Right forelimb (tissue), 1 donor: ENCODE results near the gene CLEC5A.
"Not testable (repeated sequence)": the region's sequence is repeated elsewhere in the genome, so short reads cannot be mapped to it uniquely, and the experiment has no call there.

ENCODE experiments used
- DNase-seq: peaks from one replicate; pipeline ENCODE4 v3.0.0-alpha.2; 2018

Gene CLEC5A

DNA sequence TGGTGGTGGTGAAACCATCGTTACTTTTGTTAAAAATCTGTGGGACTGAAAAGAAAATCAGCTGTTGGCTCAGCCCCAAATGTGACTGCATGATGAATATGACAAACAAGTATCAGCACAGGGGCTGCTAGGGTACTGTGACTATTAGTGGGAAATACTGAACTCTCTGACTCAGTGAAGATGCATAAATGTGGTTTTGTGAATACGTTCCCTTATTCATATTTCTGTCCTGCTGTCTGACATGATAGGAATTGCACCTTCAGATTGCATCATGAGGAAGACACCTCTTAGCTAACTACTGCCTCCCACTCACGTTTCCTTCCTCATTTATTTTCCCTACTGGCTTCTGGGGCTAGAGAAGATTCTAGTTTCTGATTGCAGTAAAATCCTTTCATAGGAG, 1.4 kb downstream of the CLEC5A start:
- DNase-seq, result no peak

DNA sequence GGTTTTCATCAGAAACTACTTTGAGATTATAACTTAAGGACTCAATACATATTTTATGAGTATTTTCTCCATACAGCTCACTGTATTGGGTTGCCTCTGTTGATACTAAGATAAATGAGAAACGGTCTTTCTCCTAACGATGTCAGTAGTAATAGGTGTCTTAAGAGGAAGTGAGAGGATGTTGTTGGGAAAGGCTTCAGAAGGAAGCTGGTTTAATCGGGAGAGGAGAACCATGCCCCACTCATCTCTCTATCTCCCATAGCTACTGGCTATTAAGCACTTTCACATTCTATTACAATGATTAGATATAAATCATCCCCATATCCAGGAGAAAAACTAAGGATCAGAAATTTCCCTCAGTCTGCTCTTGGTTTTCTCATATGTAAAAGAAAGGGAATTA, 2.0 kb downstream of the CLEC5A start:
- DNase-seq, result no peak

DNA sequence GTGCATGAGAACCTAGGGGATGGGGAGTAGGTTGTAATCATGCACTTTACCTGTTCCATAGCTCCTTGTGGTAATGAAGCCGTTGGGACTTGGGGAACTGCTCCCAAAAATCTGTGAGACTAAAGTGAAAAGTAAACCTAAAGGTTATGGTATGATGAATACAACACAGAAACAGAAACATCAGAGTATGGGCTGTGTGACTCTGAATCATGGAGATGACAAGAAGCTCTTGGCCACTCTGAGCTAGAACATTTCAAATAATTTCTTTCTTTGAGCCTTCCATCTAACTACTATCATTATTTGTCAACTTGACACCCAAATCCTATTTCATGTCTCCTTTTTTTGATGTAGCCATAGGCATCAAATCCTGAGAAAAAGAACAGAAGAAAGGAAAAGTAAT, 2.9 kb downstream of the CLEC5A start:
- DNase-seq, result no peak

DNA sequence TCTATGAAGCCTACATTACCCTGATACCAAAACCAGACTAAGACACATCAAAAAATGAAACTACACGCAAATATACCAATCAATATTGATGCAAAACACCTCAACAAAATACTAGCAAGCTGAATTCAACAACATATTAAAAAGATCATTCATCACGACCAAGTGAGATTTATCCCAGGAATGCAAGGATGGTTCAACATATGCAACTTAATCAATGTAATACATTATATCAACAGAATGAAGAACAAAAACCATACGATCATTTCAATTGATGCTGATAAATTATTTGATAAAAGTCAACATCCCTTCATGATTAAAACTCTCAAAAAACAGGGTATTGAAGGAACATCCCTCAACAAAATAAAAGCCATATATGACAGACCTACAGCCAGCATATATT, 5.7 kb downstream of the CLEC5A start:
- no peak for DNase-seq

DNA sequence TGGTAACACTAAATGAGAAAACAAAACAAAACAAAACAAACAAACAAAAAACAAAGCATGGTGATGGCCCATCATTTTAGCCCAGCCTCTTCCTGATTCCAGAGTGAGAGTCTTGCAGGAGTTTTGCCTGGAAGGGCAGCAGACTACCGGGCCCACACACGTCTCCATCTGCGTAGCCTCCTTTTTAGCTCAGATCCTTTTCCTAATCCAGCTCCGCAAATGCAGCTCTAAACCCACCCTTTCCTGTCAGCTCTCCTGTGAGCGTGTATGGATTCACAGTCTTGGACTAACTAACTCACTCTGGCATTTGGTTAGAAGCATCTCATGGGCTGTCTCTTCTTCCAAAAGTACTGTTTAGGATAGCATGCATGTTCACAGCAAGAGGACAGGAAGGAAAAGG, 16.6 kb downstream of the CLEC5A start:
- DNase-seq, result no peak

DNA sequence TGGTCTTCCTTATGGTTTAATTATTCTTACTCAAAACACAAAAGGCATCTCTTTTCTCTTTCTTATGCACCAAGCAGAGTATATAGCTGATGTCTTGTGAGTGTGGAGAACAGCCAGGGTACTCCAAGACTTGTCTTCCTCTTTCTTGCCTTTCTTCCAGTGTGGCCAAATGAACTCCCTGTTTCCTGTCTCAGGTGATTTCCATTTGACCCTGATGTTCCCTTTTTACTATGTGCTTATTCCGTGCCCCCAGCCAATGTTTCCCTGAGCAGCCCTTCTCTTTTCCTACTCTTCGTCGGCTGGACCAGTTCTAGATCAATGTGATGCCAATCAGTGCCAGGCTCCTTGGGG, 18.0 kb downstream of the CLEC5A start:
- no peak for DNase-seq

DNA sequence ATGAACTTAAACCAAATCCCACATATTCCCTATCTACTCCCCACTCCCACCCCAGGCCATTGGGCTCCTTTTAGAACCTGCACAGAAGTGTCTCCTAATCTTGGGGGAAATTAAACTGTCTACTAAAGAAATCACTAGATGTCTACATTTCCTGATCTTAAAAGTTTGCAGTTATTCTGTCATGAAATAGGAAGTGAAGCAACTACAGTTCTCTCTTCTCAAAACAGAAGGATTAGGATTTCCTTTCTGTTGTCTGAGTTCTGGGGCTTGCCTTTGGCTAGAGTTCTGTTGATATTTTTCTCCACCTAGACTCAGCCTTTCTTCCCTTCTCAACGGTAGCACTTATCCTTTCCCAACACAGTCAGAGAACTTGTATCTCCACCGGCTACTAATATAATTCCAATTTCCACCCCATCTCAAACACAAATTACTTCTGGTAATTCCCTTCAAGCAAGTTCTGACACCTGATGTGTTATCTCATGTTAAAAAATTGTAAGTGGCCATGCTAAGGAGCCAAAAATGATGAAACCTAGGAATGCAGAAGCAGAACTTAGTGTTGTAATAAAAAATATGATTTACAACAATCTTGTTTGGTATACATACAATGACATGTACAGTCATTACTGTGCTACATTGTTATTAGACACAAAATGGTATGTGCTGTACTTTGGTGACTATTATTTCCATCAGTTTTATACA, 18.5 kb downstream of the CLEC5A start:
- DNase-seq, result no peak

DNA sequence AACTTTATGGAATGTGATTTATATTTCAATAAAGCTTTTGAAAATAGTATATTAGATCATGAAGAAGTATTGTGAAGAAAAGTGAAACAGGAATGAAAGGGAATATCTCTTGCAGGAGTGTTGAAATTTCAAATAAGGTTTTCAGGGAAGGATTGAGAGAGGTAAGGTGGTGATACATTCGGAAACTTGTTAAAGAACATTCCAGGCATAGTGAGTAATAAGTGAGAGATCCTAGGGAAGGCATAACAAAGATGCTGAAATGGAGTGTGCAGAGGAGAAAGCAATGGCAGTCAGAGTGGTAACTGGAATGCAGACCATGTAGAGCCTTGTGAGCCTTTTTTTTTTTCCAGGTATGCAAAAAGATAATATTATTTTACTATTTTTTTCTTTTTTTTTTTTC, 26.5 kb downstream of the CLEC5A start:
- DNase-seq, result no peak

DNA sequence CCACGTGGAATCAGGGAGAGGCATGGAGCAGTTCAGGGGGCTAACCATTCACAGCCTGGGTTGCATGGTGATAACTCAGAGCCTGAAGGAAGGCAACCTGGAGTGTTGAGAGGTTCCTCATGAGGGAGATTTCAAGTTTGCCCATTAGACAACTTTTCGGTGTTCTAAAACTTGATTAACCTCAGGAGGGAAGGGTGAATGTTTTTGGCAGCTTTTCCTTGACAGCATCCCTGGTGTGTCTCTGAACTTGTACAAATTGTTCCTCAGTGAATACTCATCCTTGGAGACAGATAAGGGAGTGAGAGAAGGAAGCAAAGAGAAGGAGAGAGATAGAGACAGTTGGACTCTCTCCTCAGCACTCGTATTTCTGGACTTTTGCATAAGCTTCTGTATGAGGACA, 30.7 kb downstream of the CLEC5A start, which contains the start of gene OR9A4:
OR9A4 (plus strand) TSS at position 301 of the 400 bp plus-strand sequence. CDS start 2,477 bp downstream, outside the sequence.
- no peak for DNase-seq

DNA sequence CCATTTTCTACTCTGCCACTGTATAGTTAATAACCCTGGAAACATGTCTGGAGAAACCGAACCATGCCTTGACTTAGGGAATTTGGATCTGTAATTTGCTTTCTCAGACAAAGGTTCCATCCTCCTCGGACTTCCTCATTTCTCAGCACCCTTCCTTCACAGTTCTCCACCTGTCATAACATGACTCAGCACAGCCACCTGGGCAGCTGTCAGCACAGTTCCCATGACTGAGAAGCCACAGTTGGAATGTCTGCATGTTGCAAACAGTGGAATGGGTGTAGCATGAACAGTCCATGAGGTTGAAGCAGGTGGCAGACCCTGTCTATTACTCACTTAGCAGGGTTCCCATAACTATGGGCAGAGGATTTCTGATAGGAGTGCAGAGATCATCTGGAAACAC, 31.2 kb downstream of the CLEC5A start:
- no peak for DNase-seq

DNA sequence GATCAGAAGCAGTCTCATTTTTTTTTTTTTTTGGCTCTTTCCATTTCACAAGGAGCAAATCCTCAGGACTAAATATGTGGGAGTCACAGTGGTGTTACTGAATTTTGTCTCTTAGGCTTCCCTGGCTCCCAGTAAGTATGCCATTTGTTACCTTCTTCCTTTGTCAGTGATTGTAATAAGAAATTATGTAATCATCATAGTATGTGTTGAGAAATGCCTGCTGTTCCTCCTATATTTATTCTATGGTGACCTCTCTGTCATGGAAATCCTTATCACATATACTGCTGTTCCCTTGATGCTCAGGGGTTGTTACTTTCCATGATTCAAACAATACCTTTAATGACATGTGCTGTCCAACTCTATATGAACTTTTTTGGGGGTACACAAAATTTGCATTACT, 35.4 kb downstream of the CLEC5A start:
- no peak for DNase-seq

DNA sequence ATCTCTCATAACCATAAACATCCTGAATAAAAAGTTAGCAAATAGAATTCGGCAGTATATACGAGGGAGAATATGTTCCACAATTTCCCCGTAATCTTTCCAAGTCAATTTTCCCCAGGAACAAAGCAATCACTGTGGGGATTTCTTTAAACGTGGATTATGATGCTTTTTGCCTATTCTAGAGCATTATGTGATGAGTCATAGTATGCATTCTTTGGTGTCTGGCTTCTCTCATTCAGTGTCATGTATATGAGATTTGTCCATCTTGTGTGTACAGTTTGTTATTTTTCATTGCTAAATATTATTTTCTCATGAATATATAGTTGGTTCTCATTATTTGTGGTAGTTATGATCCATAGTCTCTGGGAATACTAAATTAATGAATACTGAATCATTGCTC, 40.5 kb downstream of the CLEC5A start:
- no peak for DNase-seq

DNA sequence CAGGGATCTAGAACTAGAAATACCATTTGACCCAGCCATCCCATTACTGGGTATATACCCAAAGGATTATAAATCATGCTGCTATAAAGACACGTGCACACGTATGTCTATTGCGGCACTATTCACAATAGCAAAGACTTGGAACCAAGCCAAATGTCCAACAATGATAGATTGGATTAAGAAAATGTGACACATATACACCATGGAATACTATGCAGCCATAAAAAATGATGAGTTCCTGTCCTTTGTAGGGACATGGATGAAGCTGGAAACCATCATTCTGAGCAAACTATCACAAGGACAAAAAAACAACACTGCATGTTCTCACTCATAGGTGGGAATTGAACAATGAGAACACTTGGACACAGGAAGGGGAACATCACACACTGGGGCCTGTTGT, 47.4 kb downstream of the CLEC5A start:
- DNase-seq, result not testable (repeated sequence)

DNA sequence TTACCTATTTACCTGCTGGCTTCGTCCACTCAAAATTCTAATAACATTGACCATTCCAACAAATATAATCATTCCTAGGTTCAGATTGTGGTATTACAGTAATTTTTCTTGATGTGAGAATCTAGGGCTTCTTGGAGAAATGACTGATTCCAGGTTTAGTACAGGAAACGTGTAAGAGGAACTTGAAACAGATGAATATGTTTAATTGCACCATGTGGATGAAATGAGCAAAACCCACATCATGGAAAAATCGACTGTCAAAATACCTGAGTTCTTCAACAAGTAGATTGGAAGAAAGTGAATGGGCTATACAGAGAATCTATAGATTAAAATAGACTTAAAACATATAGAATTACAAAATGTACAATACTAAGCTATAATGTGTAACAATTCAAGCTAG, 55.4 kb downstream of the CLEC5A start:
- no peak for DNase-seq

DNA sequence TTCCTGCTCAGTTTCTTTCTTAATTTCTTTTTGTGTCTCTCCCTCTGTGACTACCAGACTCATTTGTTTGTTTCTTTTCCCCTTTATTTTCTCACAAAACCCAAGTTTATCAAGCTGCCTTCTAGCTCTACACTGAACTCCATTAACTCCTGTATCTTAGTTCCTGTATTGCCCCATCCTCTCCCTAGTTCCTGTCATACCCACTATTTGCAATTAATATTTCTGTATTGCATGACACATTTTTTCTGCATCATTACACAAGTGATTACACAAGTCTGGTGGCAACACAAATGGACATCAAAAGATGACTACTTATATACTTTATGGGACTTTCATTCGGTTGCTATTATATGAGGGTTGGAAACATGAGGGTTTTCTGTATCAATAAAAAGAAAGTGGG, 57.5 kb downstream of the CLEC5A start:
- DNase-seq, result no peak

DNA sequence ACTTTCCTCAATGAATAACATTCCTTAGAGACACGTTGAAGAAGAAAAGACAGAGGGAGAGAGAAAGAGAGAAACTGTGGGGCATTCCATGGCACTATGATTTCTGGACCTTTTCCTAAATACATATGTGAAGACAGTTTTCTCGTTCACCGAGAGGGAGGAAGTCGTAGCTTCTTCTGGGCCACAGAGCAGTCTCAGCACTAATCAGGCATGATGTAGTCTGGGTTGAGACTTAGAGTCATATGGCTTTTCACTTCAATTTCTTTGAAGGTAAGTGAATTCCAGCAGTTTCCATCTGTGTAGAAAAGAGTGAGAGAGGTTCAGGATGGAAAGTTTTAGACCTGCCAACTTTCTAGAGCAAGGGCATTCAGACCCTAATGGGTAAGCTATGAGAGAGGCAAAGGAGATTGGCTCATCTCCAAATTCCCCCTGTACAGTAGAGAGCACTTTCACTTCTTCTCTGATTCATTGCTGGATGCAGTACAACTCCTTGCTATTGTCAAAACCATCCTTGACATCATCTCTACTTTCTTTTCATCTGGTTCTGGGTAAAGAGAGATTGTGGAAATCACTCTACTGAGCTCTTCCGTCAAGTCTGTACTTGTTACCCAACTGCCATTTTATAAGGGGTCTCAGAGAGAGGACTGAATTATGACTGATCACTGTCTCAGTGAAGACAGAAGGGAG, 62.1 kb downstream of the CLEC5A start:
- no peak for DNase-seq

DNA sequence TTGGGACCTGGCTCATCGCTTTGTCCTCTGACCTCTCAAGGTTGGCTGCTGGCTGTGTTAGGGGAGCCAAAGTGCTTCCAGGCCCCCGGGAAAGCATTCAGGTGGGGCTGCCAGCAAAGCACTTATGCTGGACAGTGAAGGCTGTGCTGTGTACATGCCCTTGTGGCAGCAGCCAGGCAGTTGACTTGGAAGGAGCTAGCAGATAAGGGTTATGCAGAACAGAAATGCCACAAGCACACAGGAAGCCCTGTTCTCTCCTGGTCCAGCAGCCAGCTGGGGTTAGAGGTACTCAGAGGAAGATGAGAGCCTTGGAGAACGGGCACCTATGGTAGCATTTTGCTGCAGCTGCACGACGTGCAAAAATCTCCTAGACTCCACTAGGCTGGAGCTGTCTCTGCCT, 65.8 kb downstream of the CLEC5A start:
- no peak for DNase-seq

DNA sequence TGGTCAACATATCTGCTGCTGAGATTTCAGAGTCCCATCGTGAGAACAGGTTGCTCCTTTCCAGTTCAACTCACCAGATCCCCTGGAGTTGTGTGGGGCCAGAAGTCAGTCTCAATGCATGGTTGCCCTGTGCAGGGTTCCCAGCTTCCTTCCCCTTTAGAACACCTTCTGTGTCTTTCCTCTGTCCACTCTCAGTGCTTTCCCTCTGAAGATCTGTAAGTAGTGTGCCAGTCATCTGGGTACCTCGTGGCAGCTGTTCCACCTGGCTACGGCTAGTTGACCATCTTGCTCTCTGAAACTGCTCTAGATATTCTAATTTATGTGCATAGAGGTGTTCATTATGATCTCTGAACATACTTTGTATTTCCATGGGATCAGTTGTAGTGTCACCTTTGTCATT, 69.4 kb downstream of the CLEC5A start:
- DNase-seq, result no peak
